Psoas muscle (tissue), 8 donors: ENCODE data around the gene COX18. TPM values are rescaled to one million over a fixed set of nuclear protein-coding genes. Genes with fewer than 3 reads are reported as not detected.

Source experiments
- ATAC-seq, 4 donors: fragments of 200-7000 bp; cut with Tn5 transposase; one replicate each; pipeline ENCODE4 v1.9.1; 2020; ENCODE audit warnings: moderate library complexity in 3 of 4, mild to moderate bottlenecking in 2 of 4
- DNase-seq, 2 donors: peaks; one replicate each; pipeline ENCODE4 v3.0.0-alpha.2; 2020
- H3K27ac ChIP-seq: fragments of 200-600 bp; one replicate; pipeline ENCODE4 v1.8.0; 2022
- H3K27me3 ChIP-seq, 3 donors: fragments of 200-600 bp in 1 of 3; one replicate each; pipeline versions ENCODE4 v1.6.1 to v1.8.0; 2013 to 2022; ENCODE audit warnings: low read length in 2 of 3, mild to moderate bottlenecking in 2 of 3, moderate library complexity in 1 of 3; ENCODE audit not compliant: insufficient read depth in 3 of 3
- H3K36me3 ChIP-seq, 2 donors: fragments of 200-600 bp in 1 of 2; one replicate each; pipeline versions ENCODE4 v1.6.1 to v1.8.0; 2013 to 2022; ENCODE audit warnings: low read depth in 1 of 2, mild to moderate bottlenecking in 1 of 2, moderate library complexity in 1 of 2; ENCODE audit not compliant: insufficient read depth in 1 of 2
- H3K4me1 ChIP-seq: fragments of 200-600 bp; one replicate; pipeline ENCODE4 v1.8.0; 2022
- H3K4me3 ChIP-seq: fragments of 200-600 bp; one replicate; pipeline ENCODE4 v1.8.0; 2022; ENCODE audit warnings: mild to moderate bottlenecking
- H3K9me3 ChIP-seq: fragments of 200-600 bp; one replicate; pipeline ENCODE4 v1.8.0; 2022
- WGBS, 3 donors: extraction: QIAGEN DNeasy Blood & Tissue Kit; methylation state at CpG; one replicate each; pipeline versions ENCODE4 v1.1.6 to v1.1.7; 2013; 5-methylcytosine and 5-hydroxymethylcytosine counted together
- intact Hi-C, 2 donors: fragments of 100-400 bp; cut with DNase I; formaldehyde crosslinking; loops; one replicate each; pipeline versions ENCODE4 v1.11.0 to v1.14.2; 2022
- polyA plus RNA-seq, 3 donors: library from polyadenylated mRNA; stranded (reverse); fragments of 200-250 nt; gene quantifications; one replicate each; pipeline ENCODE4 v1.2.3, GENCODE V29; 2013
- total RNA-seq, 4 donors: library from RNA; stranded (reverse); fragmentation: NEBNext Ultra II Directional in 2 of 4; extraction: Animal tissue kit (Norgen Biotek cat#: 25700) in 2 of 4; gene quantifications; one replicate each; pipeline versions ENCODE4 v1.2.1 to v1.2.4, GENCODE V29; 2021 to 2023
- TF ChIP-seq, protein P1 (sequence below): fragments of 200-600 bp; IDR thresholded peaks from one replicate; pipeline ENCODE4 v1.8.0; 2022; ENCODE audit warnings: antibody characterized with exemption
- donor health status: healthy with polysubstance abuse.
- donor health status: DM: no; HTN: no; CAD: no; lungs with moderate emphysema.
- donor health status: Bipolar disorder and iron deficiency.
- donor health status: healthy.
- donor health status: DM: yes; HTN: yes; CAD: no.
- donor health status: DM: no; HTN: no; CAD: no.
- donor health status: DM: no; HTN: no; CAD: no.
- donor health status: DM: yes; HTN: yes; CAD: no.

Gene COX18
- total and polyA plus RNA-seq, 7 donors = 5.2 to 16.5 (median 8.9) TPM

GRCh38 chr4:73006286-73006990 is 63.1 kb downstream of the COX18 start:
- no peak overlapping the region for H3K27ac ChIP-seq
- no peak overlapping the region for H3K4me3 ChIP-seq
- TF ChIP-seq, protein P1, sequence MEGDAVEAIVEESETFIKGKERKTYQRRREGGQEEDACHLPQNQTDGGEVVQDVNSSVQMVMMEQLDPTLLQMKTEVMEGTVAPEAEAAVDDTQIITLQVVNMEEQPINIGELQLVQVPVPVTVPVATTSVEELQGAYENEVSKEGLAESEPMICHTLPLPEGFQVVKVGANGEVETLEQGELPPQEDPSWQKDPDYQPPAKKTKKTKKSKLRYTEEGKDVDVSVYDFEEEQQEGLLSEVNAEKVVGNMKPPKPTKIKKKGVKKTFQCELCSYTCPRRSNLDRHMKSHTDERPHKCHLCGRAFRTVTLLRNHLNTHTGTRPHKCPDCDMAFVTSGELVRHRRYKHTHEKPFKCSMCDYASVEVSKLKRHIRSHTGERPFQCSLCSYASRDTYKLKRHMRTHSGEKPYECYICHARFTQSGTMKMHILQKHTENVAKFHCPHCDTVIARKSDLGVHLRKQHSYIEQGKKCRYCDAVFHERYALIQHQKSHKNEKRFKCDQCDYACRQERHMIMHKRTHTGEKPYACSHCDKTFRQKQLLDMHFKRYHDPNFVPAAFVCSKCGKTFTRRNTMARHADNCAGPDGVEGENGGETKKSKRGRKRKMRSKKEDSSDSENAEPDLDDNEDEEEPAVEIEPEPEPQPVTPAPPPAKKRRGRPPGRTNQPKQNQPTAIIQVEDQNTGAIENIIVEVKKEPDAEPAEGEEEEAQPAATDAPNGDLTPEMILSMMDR = no peak
- ATAC-seq = no peak
- no peaks in the 10 kb centered on the region for H3K9me3 ChIP-seq
- no peaks in the 10 kb centered on the region for H3K27me3 ChIP-seq
- intact Hi-C loops = no loop called here
- no peaks in the 10 kb centered on the region for H3K36me3 ChIP-seq
- WGBS, 3 donors = 88 to 90% (median 89%) methylated on average over 6 of the region's 6 CpGs
- DNase-seq = no peak
- no peaks in the 10 kb centered on the region for H3K4me1 ChIP-seq

DNA sequence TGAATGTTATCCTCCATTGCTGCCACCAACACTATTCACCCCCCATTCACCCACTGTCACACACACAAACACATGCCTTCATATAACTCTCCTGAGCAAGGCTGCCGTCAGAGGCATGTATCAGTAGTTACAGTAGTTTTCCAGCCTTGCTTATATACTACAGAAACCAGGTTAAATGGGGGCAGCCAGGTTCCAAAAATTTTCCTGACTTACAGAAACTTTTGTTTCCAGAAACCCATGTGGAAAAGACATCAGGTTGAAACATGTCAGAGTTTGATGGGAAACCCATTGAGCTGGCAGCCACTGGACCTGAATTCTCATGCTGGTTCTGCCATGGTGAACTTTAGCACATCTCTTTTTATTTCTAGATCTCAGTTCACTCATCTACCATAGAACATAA is 64.0 kb downstream of the COX18 start:
- TF ChIP-seq, protein P1 = no peak

More for the DNA sequence above, 64.0 kb downstream of the COX18 start:
- H3K36me3 ChIP-seq = no peaks in the 10 kb centered on the region
- no peaks in the 10 kb centered on the region for H3K9me3 ChIP-seq
- no peaks in the 10 kb centered on the region for H3K4me1 ChIP-seq
- ATAC-seq = no peak
- no peak for DNase-seq
- H3K27me3 ChIP-seq = no peaks in the 10 kb centered on the region
- intact Hi-C loops = no loop called here
- H3K4me3 ChIP-seq = no peak overlapping the region
- 54 to 74% (median 72%) methylated on average over 1 of the region's 1 CpG for WGBS, 3 donors
- H3K27ac ChIP-seq = no peak overlapping the region

Other genes starting within 250 kb of the COX18 start
- gene ANKRD17, start 189.1 kb upstream of the COX18 start, total RNA-seq = 10 to 100 TPM; 46.6 to 66.2 (median 57.4) TPM
- gene ANKRD17, start 189.1 kb upstream of the COX18 start, polyA plus RNA-seq = 10 to 100 TPM in 2 of 3 donors, 1 to 10 TPM in 1; 8.0 to 19.0 (median 17.9) TPM